Kasumi-1 (cell line): ENCODE measurements around the gene APOL4.
"Not testable (repeated sequence)": the region's sequence is repeated elsewhere in the genome, so short reads cannot be mapped to it uniquely, and the experiment has no call there.

Experiments used
- DNase-seq, 2 experiments: peaks; one replicate each; lab custom pipeline; 2025; lab: John Stamatoyannopoulos, UW

Gene APOL4

DNA sequence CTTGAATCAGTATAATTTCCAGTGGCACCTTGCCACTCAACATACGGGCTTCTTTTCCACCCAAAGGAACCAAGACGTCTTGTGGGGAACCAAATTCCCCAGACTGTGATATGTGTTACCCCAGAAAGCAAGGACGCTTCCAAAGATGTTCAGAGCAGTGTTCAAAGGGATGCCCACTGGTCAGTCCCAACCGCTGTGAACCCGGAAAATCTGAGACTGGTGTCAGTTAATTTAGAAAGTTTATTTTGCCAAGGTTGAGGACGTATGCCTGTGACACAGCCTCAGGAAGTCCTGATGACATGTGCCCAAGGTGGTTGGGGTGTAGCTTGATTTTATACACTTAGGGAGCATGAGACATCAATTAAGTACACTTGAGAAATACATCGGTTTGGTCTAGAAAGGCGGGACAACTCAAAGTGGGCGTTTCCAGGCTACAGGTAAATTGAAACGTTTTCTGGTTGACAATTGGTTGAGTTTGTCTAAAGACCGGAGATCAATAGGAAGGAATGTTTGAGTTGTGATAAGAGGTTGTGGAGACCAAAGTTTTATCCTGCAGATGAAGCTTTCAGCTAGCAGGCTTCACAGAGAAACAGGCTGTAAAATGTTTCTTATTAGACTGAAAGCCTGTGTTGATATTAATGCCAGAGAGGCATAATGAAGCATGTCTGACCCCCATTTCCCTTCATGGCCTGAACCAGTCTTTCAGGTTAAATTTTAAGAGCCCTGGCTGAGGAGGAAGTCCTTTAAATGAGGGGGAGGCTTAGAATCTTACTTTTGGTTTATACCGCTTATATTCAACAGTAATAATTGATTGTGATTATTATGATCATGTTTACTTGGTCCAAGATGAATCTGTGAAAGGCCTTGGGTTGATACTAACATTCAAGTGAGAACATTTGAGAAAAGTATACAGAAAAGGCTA is 47.8 kb downstream of the APOL4 start:
- no peak for DNase-seq

DNA sequence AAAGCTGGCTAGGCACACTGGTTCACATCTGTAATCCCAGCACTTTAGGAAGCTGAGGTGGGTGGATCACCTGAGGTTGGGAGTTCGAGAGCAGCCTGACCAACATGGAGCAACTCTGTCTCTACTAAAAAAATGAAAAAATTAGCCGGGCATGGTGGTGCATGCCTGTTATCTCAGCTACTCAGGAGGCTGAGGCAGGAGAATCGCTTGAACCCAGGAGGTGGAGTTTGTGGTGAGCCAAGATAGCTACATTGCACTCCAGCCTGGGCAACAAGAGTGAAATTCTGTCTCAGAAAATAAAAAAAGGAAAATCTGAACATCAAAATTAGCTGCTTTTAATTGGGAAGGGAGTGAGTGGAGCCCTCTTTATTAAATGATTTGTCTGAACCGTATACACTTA is 48.8 kb downstream of the APOL4 start:
- DNase-seq, result not testable (repeated sequence)

DNA sequence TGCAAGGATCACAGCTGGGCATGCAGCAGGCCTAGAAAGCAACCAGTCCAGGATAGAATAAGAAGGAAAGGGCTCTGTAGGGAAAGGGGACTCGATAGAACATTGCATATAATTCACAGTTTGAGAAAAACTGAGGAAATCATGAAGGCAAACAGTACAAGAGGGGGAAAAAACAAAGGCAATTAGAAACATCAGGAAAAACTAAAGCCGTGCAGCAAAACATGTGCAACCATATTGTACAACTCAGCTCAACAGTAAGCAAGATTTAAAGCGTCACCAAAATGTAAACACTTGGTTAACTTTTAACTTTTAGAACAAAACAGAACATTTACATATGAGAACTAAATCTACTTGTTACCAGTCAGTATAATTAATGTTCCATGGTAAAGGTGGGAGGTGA is 49.5 kb downstream of the APOL4 start:
- no peak for DNase-seq

DNA sequence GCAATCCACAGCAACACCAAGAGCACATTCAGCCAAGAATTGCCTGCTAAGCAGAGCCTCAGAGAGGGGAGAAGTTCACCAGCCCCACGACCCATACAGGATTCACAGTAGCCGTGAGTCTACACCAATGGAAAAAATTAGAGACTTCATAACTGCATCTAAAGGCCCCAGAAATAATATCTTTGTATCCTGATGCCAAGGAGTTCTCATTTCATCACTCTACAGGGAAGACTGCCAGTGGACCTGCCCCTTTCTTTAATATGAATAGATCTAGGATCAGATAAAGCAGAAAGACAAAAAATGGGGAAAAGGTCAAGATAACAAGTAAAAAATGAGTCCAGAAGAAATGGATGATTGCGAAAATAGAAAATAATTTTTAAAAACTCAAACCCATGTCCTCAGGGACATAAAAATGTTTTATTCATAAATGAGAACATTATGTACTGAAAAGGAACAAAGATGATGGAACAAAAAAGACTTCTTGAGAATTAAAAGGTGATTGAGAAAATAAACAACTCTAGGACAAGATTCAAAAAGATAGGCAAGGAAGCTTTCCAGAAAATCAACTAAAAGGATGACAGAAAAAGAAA is 50.5 kb downstream of the APOL4 start:
- no peak for DNase-seq

DNA sequence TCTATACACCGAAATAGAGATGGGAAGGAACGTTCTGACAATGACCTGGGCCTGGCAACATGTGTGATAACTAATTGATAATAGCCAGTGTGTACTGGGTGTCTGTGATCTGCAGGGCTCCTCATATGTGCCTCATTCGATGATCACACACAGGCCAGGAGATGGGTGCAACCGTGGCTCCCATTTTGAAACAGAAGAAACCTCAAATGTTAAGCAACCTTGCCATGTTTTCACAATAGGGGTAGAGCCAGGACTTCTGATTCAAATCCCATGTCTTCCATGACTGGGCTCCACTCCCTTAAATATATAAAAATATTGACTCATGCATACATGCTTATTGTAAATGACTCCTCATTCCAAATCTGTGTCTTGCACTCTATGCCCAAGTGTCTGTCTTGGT is 52.2 kb downstream of the APOL4 start:
- DNase-seq, result no peak

DNA sequence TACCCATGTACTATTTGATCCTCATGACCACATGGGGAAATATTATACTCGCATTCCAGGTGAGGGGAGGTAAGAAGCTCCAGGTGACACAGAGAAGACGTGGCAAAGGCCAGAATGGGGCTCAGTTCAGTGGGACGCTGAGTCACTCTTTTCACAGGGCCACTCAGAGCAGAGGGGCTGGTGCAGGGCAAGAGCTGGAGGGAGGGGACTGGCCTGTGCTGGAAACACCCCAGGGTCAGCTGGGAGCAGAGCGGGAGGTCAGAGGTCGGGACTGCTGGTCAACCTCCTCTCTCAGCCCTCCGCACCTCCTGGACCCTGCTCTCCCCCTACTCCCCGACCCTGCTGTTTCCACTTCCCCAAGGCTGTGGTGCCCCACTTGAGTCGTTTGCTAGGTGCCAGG is 53.2 kb downstream of the APOL4 start:
- DNase-seq, result no peak

DNA sequence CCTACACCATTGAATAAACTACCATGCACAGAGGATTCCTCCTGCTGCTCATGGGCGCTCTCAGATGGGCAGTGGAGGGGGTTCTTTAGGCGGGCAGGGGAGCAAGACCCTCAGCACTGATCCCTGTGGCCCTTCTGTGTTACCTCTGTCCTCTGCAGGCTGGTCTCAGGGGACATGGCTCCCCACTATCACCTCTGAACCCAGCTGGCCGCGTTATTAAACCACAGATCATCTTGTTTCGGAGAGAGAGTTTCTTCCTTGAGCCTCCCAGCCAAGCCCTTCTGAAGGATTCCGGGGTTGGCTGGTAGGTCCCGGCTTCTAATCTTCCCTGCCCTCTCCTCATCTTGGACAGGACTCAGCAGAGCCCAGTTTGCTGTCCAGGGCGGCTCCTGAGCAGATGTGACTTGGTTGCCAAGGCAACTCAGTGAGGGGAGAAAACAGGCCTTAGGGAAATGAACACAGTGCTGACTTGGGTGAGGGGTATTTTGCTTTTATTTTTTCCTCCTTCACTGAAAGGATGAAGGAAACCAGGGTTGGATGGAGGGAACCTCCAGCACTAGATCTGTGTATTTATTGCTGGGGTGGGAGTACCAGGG is 54.3 kb downstream of the APOL4 start:
- no peak for DNase-seq

DNA sequence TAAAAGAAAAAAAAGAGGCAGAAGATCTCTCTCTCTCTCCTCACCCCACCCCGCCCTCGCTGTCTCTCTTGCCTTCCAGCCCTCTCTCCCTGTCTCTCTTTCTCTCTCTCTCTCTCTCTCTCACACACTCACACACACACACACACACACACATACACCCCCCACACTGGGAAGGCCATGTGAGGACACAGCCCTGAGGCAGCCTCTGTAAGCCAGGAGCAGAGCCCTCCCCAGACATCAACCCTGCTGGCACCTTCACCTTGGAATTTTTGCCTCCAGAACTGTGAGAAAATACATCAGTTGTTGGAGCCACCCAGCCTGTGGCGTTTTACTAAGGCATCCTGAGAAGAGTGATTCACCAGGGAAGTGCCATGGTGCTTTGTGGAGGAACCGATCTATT is 55.7 kb downstream of the APOL4 start:
- no peak for DNase-seq

DNA sequence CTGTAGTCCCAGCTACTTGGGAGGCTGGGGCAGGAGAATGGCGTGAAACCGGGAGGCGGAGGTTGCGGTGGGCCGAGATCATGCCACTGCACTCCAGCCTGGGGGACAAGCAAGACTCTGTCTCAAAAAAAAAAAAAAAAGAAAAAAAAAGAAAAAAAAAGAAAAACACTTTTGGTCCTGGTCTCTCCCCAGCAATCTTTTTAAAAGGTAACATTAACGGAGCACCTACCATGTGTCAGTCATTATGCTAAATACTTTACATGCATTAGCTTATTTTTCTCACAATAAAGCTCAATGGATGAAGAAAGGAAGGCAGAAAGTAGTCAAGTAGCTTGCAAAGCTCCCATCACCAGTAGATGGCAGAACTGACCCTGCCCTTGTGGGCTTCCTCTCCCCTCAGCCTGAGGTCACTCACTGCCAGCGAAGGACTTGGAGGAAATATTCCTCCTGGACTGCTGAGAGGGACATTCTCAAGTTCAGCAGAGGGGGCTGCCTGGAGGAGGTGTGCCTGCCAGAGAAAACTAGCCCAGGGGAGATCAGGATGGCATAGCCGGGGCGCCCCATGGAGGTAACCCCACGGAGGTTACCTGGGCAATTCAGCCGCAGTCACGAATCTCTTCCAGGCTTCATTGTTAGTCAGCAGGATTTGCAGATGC is 56.6 kb downstream of the APOL4 start:
- DNase-seq, result peak; percentile 34 to 53

DNA sequence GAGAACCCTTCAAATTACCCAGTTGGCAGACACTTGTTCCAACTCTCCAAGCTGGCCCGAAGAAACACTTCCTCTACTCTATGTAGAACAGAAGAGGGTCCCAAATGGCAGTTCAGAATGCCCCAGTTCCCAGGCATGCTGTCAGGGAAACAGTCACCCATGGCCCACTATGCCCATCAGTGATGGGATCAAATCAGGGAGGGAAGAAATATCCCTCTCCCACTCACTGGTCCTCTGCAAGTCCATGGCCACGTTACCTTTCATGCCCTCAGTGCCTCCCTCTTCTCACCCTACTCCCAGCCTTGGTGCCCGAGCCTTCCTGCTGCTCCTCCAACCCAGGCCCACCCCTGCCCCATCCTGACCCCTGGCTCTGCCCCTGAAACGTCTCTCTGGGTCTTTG is 57.7 kb downstream of the APOL4 start:
- no peak for DNase-seq

DNA sequence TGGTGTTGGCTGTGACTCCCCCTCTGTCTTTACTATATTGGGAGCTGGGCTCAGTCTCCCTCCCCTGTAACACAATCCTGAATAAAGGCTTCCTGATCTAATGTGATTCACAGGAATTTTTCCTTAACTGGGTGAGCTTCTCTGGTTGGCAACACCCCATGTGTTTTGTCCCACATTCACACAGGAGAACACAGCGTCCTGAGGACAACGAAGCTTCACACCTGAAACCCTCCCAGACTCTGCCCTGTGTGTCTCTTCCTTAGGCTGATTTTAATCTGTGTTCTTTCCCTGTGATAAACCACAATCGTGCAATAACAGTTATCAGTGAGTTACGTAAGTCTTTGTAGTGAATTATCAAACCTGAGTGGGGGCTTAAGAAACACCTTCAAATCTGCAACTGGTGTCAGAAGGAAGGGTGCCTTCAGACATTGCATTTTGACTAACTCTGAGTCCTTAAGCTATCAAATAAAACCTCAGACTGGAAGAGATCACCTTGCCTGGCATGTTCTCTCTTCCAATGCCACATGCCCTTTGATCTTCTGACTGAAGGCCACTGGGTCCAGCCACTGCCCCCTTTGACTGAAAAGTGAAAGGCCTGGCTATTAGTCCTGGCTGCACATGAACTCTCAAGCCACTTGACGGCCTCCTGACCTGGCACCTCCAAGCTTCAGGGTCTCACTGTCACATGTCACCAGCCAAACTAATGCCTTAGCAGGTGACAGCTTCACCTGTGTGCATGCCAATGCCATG is 58.4 kb downstream of the APOL4 start:
- DNase-seq, result no peak

DNA sequence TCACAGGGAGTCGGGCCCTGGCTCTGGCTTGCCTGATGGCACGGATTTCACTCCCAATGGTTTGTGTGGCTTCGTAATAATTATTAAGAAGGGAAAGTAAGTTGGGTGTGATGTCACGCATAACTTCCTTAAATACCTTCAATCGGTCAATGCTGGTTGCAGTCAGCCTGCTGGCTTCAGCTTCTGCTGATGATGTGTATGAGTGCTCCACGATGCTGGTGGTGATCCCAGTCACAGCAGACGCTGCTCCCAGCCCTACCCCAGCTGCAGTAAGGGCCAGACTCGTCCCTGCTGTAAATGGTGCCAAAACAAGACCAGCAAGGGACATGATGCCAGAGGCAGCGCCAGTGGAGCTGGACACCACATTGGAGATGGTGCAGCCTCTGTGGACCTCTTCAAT is 60.1 kb downstream of the APOL4 start:
- no peak for DNase-seq
